Renal cortical epithelial cell (primary cell): ENCODE results near the gene ATP4B. TPM values are rescaled to one million over a fixed set of nuclear protein-coding genes. Genes with fewer than 3 reads are reported as not detected.

Source experiments
- DNase-seq: peaks from one replicate; pipeline ENCODE4 v3.0.0-alpha.2; 2011; ENCODE audit warnings: low read depth
- total RNA-seq: library from RNA; depleted of rRNA; stranded (reverse); fragments of >200 nt; gene quantifications from 2 replicates; pipeline ENCODE4 v1.2.3, GENCODE V29; 2014

ATP4B gene
- total RNA-seq, 1 donor from 2014 or later: not detected

GRCh38 chr13:113656831-113657671 is 947 bp downstream of the ATP4B start:
- no peak for DNase-seq

GRCh38 chr13:113656003-113656588 is 1.9 kb downstream of the ATP4B start:
- no peak for DNase-seq

GRCh38 chr13:113655346-113656002 is 2.5 kb downstream of the ATP4B start:
- DNase-seq: peak; percentile 15

- no peak for DNase-seq
These were observed 3.2 kb downstream of the ATP4B start for GRCh38 chr13:113654591-113655345.

- DNase-seq: no peak
These were observed 3.8 kb downstream of the ATP4B start for GRCh38 chr13:113654175-113654560.

GRCh38 chr13:113653264-113654174 is 4.5 kb downstream of the ATP4B start:
- DNase-seq: no peak

GRCh38 chr13:113652404-113653263 is 5.4 kb downstream of the ATP4B start:
- no peak for DNase-seq

GRCh38 chr13:113651511-113652403 is 6.2 kb downstream of the ATP4B start:
- no peak for DNase-seq

GRCh38 chr13:113650731-113651148 is 7.3 kb downstream of the ATP4B start:
- DNase-seq: no peak

GRCh38 chr13:113650275-113650674 is 7.7 kb downstream of the ATP4B start:
- peak; percentile 11 for DNase-seq

- no peak for DNase-seq
These were observed 8.8 kb downstream of the ATP4B start for GRCh38 chr13:113649212-113649611.

GRCh38 chr13:113648216-113648610 is 9.8 kb downstream of the ATP4B start:
- no peak for DNase-seq

GRCh38 chr13:113647351-113648215 is 10.4 kb downstream of the ATP4B start:
- DNase-seq: peak; percentile 84

GRCh38 chr13:113646921-113647340 is 11.1 kb downstream of the ATP4B start:
- no peak for DNase-seq

GRCh38 chr13:113646376-113646775 is 11.6 kb downstream of the ATP4B start:
- DNase-seq: no peak

- no peak for DNase-seq
These were observed 12.7 kb downstream of the ATP4B start for GRCh38 chr13:113645329-113645728.

GRCh38 chr13:113644800-113645199 is 13.2 kb downstream of the ATP4B start:
- DNase-seq: no peak

GRCh38 chr13:113643593-113643992 is 14.4 kb downstream of the ATP4B start:
- peak; percentile 86 for DNase-seq
